ENCODE results near the gene PCDH15. TPM values are rescaled to one million over a fixed set of nuclear protein-coding genes. Genes with fewer than 3 reads are reported as not detected.

Gene PCDH15
- polyA plus RNA-seq, 4 donors, result 4.0 to 6.8 (median 4.8) TPM

- no peak for DNase-seq (ENCODE audit: low read depth in 4 of 4, low spot score in 3 of 4)
Observed at GRCh38 chr10:53765311-53765710, 1035.7 kb downstream of the PCDH15 start.

- DNase-seq (ENCODE audit: low read depth in 4 of 4, low spot score in 3 of 4), result peak in 1 of 4 donors; percentile 1
Observed at GRCh38 chr10:53754596-53755250, 1046.3 kb downstream of the PCDH15 start.
